Renal pelvis (tissue), 12 donors: ENCODE results near the gene SH2D2A. TPM values are rescaled to one million over a fixed set of nuclear protein-coding genes. Genes with fewer than 3 reads are reported as not detected.

Experiments
- DNase-seq: peaks from one replicate; pipeline ENCODE4 v3.0.0-alpha.2; 2013
- long read RNA-seq, 16 experiments: transcript quantifications; one replicate each; lab custom pipeline, GENCODE V29; 2026
- polyA plus RNA-seq, 3 donors: library from polyadenylated mRNA; unstranded; fragments of 120-200 nt; gene quantifications; one replicate each; pipeline ENCODE4 v1.2.1, GENCODE V29; 2013; ENCODE audit not compliant: insufficient read length in 3 of 3

The SH2D2A gene
- polyA plus RNA-seq = under 1 TPM; 0.65 to 0.99 (median 0.91) TPM
- long read RNA-seq, donor 1 = 0 reads
- long read RNA-seq, donor 2 = 0 reads
- long read RNA-seq, donor 3 = 0 reads
- long read RNA-seq, donor 4 = 0 reads
- long read RNA-seq, donor 5 = 0 reads
- long read RNA-seq, donor 6 = 0 reads
- long read RNA-seq, donor 7 = 0 reads
- long read RNA-seq, donor 8 = 0 reads
- long read RNA-seq, donor 9 = 0 reads
- long read RNA-seq, donor 10 = 0 reads
- long read RNA-seq, donor 11 = 0 reads
- long read RNA-seq, donor 12 = 0 reads
- long read RNA-seq, donor 13 = 0 reads
- long read RNA-seq, donor 14 = 0 reads
- long read RNA-seq, donor 15 = 0 reads
- long read RNA-seq, donor 16 = 0 reads

DNA sequence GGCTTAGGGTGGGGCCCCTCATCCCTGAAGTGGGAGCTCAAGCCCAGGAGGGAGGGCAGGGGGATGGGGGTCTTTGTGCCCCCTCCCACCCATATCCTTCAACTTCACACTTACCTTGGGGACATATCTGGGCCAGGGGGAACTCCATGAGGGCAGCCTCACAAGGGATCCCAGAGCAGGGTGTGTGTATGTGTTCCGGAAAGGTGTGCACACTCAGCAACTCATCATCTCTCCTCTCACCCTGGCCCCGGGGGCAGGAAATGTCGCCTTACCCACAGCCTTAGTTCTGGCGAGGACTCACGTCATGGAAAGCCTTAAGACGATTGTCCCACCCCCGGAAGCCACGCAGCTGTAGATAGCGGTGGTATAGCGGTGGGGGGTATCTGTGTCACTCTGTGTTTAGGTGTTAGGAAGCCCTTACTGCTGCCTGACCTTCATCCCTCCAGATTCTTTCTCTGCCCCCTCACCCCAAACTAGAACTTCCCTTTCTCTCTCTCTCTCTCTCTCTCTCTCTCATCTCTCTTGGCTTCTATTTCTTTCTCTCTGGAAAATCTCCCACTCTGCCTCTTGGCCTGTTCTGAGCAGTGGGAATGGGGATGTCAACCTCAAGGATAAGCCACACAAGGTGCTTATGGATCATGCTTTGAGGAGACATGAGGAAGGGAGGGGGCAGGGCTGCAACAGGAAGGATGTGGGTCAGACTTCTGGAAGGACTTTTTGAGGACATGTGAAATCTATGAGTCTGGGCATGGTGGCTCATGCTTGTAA is at the start of gene SH2D2A:
Gene SH2D2A (minus strand): TSS at position 288 of the 768 bp plus-strand sequence. CDS start 140 bp downstream, at position 148.
- no peak for DNase-seq

- DNase-seq = no peak
Observed at GRCh38 chr1:156865865-156866248, 49.2 kb upstream of the SH2D2A start.

- no peak for DNase-seq
Observed at GRCh38 chr1:156865258-156865657, 48.6 kb upstream of the SH2D2A start.

DNA sequence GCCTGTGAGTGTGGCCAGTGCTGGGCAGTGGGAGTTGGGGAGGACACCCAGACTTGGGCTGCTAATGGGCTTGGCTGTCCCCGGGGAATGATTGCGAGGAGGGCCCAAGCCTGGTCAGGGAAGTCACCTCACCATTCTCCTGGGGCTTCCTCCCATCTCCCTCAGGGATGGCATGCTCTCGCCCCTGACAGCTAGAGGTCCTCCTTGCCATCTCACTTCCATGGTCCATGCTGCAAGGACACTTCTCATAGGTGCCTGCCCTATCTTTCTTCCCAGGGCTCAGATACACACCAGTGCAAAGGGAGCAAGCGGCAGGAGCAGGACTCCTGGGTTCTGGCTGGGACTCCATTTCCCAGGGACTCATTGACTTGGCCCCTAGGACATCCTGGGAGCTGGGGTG is 48.1 kb upstream of the SH2D2A start:
- DNase-seq = no peak

GRCh38 chr1:156863631-156864030 is 47.0 kb upstream of the SH2D2A start:
- DNase-seq = no peak

DNA sequence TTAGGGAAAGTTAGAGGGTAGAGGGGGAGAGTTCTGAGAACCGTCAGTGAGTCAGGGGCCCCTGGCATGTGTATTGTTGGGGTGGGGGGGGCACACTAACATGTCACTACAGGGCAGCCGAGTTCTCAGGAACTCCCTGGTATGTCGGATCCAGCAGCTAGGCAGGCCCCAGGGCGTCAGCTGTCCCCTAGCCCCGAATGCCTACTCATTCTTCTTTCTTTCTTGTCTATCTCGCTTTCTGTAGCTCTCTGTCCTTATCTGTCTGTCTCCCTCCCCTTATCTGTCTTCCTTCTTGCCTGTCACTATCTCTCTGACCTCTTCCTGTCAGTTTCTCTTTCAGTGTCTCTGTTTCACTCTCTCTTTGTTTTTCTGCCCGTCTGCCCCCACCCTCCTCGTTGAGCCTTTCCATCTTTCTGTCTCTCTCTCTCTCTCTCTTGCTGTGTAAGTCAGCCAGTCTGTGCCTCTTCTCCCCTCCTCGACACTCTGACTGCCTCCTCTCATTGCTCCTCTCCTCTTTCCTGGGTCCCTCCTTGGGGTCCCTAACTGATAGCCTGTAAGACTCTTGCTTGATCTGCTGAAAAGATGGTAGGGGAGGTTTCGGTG is 46.5 kb upstream of the SH2D2A start:
- no peak for DNase-seq

GRCh38 chr1:156862584-156862983 is 45.9 kb upstream of the SH2D2A start:
- DNase-seq = no peak

DNA sequence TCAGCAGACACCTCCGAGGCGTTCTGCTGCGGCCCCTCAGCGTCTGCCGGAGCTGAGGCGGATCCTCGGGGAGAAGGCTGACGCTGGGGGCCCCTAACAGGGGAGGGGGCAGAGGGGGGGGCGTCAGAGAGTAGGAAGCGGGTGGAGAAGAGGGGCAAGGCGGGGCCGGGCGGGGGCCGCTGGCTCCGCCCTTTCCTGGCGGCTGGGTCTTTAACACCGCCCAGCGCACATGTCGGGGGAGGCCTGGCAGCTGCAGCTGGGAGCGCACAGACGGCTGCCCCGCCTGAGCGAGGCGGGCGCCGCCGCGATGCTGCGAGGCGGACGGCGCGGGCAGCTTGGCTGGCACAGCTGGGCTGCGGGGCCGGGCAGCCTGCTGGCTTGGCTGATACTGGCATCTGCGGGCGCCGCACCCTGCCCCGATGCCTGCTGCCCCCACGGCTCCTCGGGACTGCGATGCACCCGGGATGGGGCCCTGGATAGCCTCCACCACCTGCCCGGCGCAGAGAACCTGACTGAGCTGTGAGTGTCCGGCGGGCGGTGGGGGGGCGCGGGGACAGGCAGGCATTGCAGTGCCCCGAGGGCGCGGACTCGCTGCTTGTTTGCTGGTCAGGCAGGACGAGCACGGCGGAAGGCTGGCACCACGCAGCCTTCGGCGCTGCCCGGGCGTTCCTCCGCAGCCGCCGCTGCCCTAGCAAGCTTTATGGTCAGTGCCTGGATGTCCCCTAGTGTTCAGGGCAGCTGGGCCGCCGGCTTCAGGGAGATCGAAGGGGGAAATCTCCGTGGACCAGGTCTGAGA is 44.2 kb upstream of the SH2D2A start, which contains the start of gene NTRK1:
Gene NTRK1 (plus strand): TSS at position 238 of the 796 bp plus-strand sequence. CDS start 70 bp downstream, at position 308.
- peak; percentile 45 for DNase-seq

DNA sequence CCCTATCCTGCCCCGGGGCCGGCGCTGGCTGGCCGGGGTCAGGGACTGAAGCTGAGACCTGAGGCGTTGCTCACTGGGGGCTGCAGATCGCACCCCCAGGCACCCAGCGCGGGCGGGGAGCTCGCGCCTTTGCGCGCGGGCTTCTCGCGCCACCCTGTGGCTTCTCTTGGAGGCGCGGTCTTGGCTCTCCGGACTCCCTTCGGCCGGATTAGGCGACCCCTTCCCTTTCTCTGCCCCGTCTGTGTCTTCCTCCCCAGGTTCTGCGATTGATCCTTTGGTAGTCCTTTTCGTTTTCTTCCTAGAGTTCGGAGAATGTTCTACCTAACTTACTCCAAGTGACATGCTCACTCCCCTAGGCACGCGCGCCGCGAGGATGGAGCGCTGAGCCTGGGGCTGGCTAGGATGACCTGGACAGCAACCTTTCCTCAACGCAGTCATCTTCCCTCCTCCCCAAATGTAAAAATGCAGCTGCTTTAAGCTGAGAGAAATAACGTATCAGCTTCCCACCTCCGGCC is 43.5 kb upstream of the SH2D2A start:
- DNase-seq = no peak

GRCh38 chr1:156859523-156860112 is 43.0 kb upstream of the SH2D2A start:
- no peak for DNase-seq

GRCh38 chr1:156858959-156859522 is 42.4 kb upstream of the SH2D2A start, which contains the start of gene INSRR:
Gene INSRR (minus strand): TSS chr1:156859117. CDS start chr1:156858621, 496 bp downstream.
- no peak for DNase-seq

- no peak for DNase-seq
Observed at GRCh38 chr1:156858555-156858956, 41.9 kb upstream of the SH2D2A start.

DNA sequence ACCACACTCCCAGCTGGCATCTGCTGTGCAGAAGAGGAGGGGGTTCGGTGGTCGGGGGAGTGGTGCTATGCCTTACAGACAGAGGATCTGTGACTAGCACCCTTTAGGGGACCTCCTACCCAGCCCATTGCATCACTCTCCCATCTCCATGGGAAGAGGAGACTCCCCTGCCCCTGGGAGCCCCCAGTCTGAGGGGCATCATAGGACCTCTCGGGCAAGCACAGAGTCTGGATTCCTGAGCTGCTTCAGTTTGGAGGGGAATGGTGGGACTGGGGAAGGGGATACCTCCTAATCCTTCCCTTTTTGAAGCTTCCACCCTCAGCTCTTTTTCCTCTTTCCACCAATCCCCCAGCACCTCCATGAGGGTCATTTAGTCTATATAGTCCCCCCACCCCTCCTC is 40.9 kb upstream of the SH2D2A start:
- no peak for DNase-seq

DNA sequence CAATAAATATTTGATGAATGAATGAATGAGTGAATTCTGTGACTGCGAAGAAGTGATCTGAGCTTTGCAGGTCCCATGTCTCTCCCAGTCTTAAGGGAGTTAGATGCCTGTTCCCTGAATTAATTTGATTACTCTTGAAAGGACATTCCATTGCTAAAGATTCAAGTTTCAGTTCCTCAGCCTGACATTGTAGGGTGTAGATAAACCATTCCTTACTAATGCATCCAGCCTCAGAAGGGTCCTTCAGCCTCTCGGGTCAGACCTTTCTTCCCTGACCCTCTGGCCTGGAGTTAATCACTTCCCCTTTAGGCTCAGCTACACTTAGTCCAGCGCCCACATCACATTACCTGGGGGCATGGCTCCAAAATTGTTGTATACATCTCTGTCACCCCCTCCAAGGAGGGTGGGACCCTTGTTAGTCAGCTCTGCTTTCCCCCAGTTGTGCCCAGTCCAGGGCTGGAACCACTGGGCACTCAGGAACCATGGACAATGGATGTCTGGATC is 39.7 kb upstream of the SH2D2A start:
- no peak for DNase-seq

DNA sequence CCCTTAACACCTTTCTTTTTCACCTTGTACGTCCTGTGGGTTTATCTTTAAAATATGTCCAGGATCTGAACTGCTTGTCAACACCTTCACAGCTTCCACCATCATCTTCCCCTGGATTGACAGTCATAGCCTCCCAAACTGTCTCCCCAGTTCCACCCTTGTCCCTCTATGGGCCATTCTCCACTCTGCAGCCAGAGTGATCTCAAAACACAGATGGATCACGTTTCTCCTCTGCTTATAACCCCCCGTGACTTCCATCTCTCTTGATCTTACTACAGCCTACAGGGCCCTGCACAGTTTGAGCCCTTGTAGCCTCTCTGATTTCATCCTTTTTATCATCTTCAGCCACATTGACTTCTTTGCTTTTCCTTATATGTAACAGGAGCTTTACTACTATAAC is 38.0 kb upstream of the SH2D2A start:
- no peak for DNase-seq

- DNase-seq = no peak
Observed at GRCh38 chr1:156853761-156854160, 37.1 kb upstream of the SH2D2A start.

- DNase-seq = peak; percentile 79
Observed at GRCh38 chr1:156852418-156852874, 35.8 kb upstream of the SH2D2A start.

GRCh38 chr1:156851779-156852417 is 35.2 kb upstream of the SH2D2A start:
- DNase-seq = no peak

DNA sequence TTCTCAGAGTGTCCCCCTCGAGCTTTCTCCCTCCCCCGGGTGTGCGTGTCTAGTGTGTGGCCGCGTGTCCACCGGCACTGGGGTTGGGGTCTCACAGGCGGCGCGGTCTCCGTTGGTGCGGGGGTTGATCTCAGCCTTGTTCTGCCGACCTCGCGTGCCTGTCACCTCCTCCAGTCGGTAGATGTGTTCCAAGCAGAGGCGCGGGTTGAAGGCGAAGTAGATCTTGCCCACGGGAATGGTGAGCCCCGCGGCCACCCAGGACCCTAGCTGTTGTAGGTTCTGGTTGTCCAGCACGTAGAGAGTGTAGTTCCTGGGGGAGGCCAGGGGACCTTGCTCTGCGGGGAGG is 32.5 kb upstream of the SH2D2A start:
- DNase-seq = no peak
